A673 (cell line): ENCODE results near the gene TOM1L2. TPM values are rescaled to one million over a fixed set of nuclear protein-coding genes. Genes with fewer than 3 reads are reported as not detected.

Experiments
- BruUV-seq: library from RNA; stranded (reverse); fragments of 400-500 nt; replicated peaks from 2 replicates; lab custom pipeline; 2021; lab: Mats Ljungman, UMichigan
- CTCF ChIA-PET: fragments of 300-600 bp; sonication (Branson Sonifier 250); formaldehyde crosslinking; loops from one replicate; lab custom pipeline; 2022; ENCODE audit warnings: antibody characterized with exemption; lab: Charles Lee
- POLR2A ChIA-PET: fragments of 300-600 bp; sonication (Branson Sonifier 250); formaldehyde crosslinking; loops from one replicate; lab custom pipeline; 2022; ENCODE audit warnings: antibody characterized with exemption; ENCODE audit not compliant: low non-redundant PET; lab: Charles Lee
- DNase-seq: peaks from one replicate; pipeline ENCODE4 v3.0.0-alpha.2; 2015; ENCODE audit warnings: low spot score
- H3K27ac ChIP-seq: fragments of 200-600 bp; sonication (generic); 2 replicates; pipeline ENCODE4 v1.5.1; 2016; ENCODE audit warnings: mixed run types, low read depth, mild to moderate bottlenecking, mixed read lengths, antibody characterized with exemption, low read length; ENCODE audit not compliant: poor library complexity, severe bottlenecking
- H3K27me3 ChIP-seq: fragments of 200-600 bp; sonication (generic); replicated peaks from 2 replicates; pipeline ENCODE4 v1.6.1; 2017; ENCODE audit warnings: mixed run types, low read depth, mild to moderate bottlenecking, mixed read lengths, antibody characterized with exemption, low read length; ENCODE audit not compliant: insufficient read depth, poor library complexity
- H3K36me3 ChIP-seq: fragments of 200-600 bp; sonication (generic); 2 replicates; pipeline ENCODE4 v1.6.1; 2016; ENCODE audit warnings: mixed run types, mild to moderate bottlenecking, mixed read lengths, antibody characterized with exemption, low read length; ENCODE audit not compliant: insufficient read depth, poor library complexity, severe bottlenecking
- H3K4me1 ChIP-seq: fragments of 200-600 bp; sonication (generic); 2 replicates; pipeline ENCODE4 v1.6.1; 2017; ENCODE audit warnings: mixed run types, mild to moderate bottlenecking, mixed read lengths, antibody characterized with exemption, low read length; ENCODE audit not compliant: insufficient read depth, poor library complexity, severe bottlenecking
- H3K4me3 ChIP-seq: fragments of 200-600 bp; sonication (generic); 2 replicates; pipeline ENCODE4 v1.5.1; 2016; ENCODE audit warnings: low read depth, mixed run types, mild to moderate bottlenecking, mixed read lengths, low read length; ENCODE audit not compliant: poor library complexity, severe bottlenecking
- H3K9me3 ChIP-seq: fragments of 200-600 bp; sonication (generic); 2 replicates; pipeline ENCODE4 v1.6.1; 2016; ENCODE audit warnings: mixed run types, low read depth, mild to moderate bottlenecking, mixed read lengths, antibody characterized with exemption, low read length; ENCODE audit not compliant: poor library complexity, severe bottlenecking
- CTCF ChIP-seq: fragments of 300-800, 200-600 bp; sonication (generic); conservative IDR thresholded peaks from 2 replicates; pipeline ENCODE4 v1.5.1; 2017; ENCODE audit warnings: low read depth, mild to moderate bottlenecking, antibody characterized with exemption, low read length, moderate library complexity, mixed read lengths
- EZH2 ChIP-seq: fragments of 200-600 bp; sonication (generic); IDR thresholded peaks from 2 replicates; pipeline ENCODE4 v1.6.1; 2017; ENCODE audit warnings: borderline replicate concordance, low read depth, mild to moderate bottlenecking, mixed read lengths, antibody characterized with exemption, low read length; ENCODE audit not compliant: poor library complexity, severe bottlenecking
- intact Hi-C: fragments of 100-400 bp; cut with micrococcal nuclease; formaldehyde crosslinking; loops from one replicate; pipeline ENCODE4 v1.10.0; 2022; ENCODE audit not compliant: unreplicated experiment
- total RNA-seq: library from RNA; stranded (reverse); gene quantifications from 2 replicates; pipeline ENCODE4 v1.2.3, GENCODE V29; 2021

The TOM1L2 gene
- total RNA-seq, 1 experiment from 2014 or later, result 10.0 TPM

DNA sequence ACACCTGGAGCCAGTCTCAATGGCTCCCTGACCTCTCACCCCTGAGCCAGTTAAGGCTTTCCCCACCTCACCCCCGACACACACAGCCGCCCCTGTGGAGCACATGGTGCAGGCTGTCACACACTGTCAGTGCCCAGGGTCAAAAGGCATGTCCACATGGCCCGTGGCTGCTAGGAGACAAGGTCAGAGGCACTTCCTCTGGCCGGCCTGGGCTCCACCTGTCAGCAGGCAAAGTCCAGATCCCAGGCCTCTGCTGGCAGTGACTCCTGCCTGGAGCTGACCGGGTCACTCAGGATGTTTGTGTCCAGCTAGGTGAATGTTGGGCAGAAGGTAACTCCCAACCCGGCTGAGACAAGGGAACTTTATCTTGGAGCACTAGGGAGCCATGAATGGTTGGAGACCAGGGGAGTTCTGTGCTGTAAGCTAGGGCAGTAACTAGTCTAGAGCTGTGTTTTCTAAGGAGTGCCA, 141.4 kb downstream of the TOM1L2 start:
- no peak overlapping the region for H3K4me3 ChIP-seq
- ChIA-PET CTCF (no interaction called here), POLR2A (no interaction called here)
- no peaks in the 10 kb centered on the region for H3K9me3 ChIP-seq
- peaks cover 31% of the 10 kb centered on the region for H3K36me3 ChIP-seq
- no peaks in the 10 kb centered on the region for H3K27me3 ChIP-seq
- intact Hi-C loops, result no loop called here
- no peak for DNase-seq
- TF ChIP-seq EZH2, result no peak
- no peak for TF ChIP-seq CTCF
- BruUV-seq, result no TSS peak
- H3K4me1 ChIP-seq, result peaks cover 54% of the 10 kb centered on the region
- H3K27ac ChIP-seq, result peak overlapping the region; percentile 65

DNA sequence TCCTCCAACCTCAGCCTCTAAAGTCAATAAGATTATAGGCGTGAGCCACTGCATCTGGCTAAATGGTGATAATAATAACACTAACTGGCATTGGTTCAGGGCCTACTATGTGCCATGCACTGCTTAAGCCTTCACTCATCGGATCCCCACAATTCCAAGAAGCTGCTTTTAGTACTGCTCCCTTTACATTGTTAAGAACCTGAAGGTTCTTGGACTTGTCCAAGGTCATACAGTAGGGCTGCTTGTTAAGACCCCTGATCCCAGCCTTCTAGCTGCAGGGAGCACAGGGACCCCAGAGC, 142.0 kb downstream of the TOM1L2 start:
- intact Hi-C loops, result no loop called here

GRCh38 chr17:17827826-17828621, 144.2 kb downstream of the TOM1L2 start:
- ChIA-PET POLR2A (interaction anchor here (0.6 kb wide), 1 partner anchor 41 kb away, joined by 5 read pairs; no protein-coding TSS in a partner anchor), CTCF (no interaction called here)
- H3K4me3 ChIP-seq, result no peak overlapping the region
- TF ChIP-seq EZH2, result no peak
- 0 out of 2 replicates have a peak, but pooled peaks have one; percentile 9 for TF ChIP-seq CTCF
- peaks cover 27% of the 10 kb centered on the region for H3K36me3 ChIP-seq
- intact Hi-C loops, result no loop called here
- no peaks in the 10 kb centered on the region for H3K27me3 ChIP-seq
- no TSS peak for BruUV-seq
- no peak for DNase-seq
- peak overlapping the region; percentile 55 for H3K27ac ChIP-seq
- H3K4me1 ChIP-seq, result peaks cover 52% of the 10 kb centered on the region
- H3K9me3 ChIP-seq, result no peaks in the 10 kb centered on the region

More for the DNA sequence above, 142.0 kb downstream of the TOM1L2 start:
- H3K36me3 ChIP-seq, result peaks cover 31% of the 10 kb centered on the region
- H3K4me1 ChIP-seq, result peaks cover 54% of the 10 kb centered on the region
- no peaks in the 10 kb centered on the region for H3K27me3 ChIP-seq
- POLR2A ChIA-PET, result no interaction called here
- H3K4me3 ChIP-seq, result no peak overlapping the region
- BruUV-seq, result no TSS peak
- TF ChIP-seq CTCF (no peak), EZH2 (no peak)
- H3K9me3 ChIP-seq, result no peaks in the 10 kb centered on the region
- DNase-seq, result no peak
- H3K27ac ChIP-seq, result peak overlapping the region; percentile 65
- CTCF ChIA-PET, result no interaction called here
